GM18505 (cell line): ENCODE measurements around the gene HLA-DQB1.
"Not testable (repeated sequence)": the region's sequence is repeated elsewhere in the genome, so short reads cannot be mapped to it uniquely, and the experiment has no call there.

Experiments used
- ATAC-seq: cut with Tn5 transposase; IDR thresholded peaks from one replicate; pipeline ENCODE4 v1.9.1; 2021; ENCODE audit not compliant: unreplicated experiment
- POLR2A ChIP-seq: IDR thresholded peaks from 4 replicates; pipeline ENCODE4 v1.6.1; 2011; ENCODE audit warnings: borderline replicate concordance; ENCODE audit not compliant: insufficient read depth, insufficient read length; ENCODE audit errors: extremely low read depth

The HLA-DQB1 gene

DNA sequence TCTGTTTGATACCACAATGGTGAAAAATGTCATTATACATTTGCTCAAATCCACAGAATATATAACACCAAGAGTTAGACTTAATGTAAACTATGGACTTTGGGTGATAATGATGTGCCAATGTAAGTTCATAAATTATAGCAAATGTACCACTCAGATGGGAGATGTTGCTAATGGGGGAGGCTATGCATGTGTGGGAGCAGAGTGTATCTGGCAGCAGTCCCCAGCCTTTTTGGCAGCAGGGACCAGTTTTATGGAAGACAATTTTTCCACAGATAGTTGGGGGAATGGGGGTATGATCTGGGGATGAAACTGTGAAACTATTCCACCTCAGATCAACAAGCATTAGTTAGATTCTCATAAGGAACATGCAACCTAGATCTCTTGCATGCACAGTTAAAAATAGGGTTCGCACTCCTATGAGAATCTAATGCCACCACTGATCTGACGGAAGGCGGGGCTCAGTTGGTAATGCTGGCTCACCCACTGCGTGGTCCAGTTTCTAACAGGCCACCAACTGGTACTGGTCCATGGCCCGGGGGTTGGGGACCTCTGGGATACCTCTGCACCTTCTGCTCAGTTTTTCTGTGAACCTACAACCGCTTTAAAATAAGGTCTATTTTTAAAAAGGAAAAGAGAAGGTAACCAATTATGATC lies 21.3 kb downstream of the HLA-DQB1 start:
- peak; percentile 35 for TF ChIP-seq POLR2A
- ATAC-seq = no peak

- TF ChIP-seq POLR2A = peak; percentile 34
- ATAC-seq = no peak
Observed at GRCh38 chr6:32643904-32644303, 22.6 kb downstream of the HLA-DQB1 start.

DNA sequence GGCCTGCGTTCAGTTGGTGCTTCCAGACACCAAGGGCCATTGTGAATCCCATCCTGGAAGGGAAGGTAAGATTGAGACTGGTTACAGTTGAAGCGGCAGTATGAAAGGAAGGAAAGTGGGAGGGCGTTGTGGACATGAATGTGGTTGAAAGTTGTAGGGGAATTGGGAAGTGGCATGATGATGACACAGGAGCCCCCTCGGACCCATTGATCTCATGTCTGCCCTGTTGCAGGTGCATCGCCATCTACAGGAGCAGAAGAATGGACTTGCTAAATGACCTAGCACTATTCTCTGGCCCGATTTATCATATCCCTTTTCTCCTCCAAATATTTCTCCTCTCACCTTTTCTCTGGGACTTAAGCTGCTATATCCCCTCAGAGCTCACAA lies 23.7 kb downstream of the HLA-DQB1 start:
- ATAC-seq = no peak
- TF ChIP-seq POLR2A = peak; percentile 46

- ATAC-seq = not testable (repeated sequence)
Observed at GRCh38 chr6:32641785-32642719, 24.4 kb downstream of the HLA-DQB1 start.

DNA sequence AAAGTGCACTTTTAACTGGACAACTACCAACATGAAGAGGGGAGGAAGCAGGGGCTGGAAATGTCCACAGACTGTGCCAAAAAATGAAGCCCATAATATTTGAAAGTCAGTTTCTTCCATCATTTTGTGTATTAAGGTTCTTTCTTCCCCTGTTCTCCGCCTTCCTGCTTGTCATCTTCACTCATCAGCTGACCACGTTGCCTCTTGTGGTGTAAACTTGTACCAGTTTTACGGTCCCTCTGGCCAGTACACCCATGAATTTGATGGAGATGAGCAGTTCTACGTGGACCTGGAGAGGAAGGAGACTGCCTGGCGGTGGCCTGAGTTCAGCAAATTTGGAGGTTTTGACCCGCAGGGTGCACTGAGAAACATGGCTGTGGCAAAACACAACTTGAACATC lies 25.3 kb downstream of the HLA-DQB1 start:
- TF ChIP-seq POLR2A = no peak
- ATAC-seq = no peak

DNA sequence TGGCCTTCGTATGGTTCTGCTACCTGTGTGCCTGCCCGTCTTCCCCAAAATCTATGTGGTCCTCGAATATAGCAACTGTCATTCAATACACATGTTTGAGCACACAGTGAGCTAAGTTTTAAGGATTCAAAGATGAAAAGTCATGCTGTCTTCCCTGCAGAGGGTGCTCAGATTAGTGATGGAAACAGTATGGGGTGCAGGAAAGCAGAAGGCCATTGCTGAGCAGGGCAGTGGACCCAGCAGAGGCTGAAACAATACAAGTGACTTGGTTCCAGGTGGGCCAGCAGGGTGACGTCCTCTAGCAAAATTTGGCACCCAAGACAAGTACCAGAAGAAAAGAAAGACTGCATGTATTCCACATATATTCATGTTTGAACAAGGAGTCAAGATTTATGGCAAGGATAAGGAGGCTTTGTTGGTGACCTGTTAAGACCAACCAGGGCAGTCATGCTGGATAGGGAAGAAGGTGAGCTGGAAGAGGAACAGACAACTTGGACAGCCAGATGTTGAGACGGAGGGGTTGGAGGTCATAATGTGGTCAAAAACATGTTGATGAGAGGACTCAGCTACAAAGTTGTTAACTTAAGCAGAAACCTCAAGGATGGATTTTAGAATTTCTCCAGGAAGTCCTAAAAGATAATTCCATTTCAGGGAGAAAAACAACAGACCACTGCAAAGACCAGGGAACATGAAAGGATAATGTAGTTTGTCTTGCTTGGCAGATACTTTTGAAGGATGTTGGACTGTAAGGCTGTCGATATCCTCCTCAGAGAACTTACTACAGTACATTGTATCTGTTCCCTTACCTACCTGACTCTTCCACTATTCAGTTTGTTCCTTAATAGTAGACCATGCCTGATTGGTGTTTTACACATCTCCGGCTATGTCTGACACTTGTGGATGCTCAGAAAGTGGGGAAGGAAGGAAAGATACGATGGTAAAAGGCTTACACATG lies 26.7 kb downstream of the HLA-DQB1 start:
- peak; percentile 54 for TF ChIP-seq POLR2A
- no peak for ATAC-seq

GRCh38 chr6:32638532-32639219 lies 27.8 kb downstream of the HLA-DQB1 start:
- TF ChIP-seq POLR2A = peak; percentile 47
- ATAC-seq = no peak

DNA sequence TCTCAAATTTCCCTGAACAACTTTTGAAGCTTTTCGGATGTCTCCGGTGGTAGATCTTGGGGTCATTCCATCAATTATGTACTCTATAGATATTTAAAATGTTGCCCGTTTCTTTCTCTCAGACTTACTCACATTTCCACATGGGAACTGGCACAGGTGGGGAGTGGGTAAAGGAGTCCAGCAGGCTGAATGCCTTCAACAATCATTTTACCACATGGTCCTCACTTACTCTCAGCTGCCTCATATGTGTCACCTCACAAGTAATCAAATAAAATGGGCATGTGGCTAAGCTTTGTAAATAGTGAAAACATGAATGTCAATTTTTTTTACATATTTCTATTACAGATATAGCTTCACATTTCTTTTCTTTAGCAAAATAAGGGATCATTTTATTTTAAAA lies 28.6 kb downstream of the HLA-DQB1 start:
- TF ChIP-seq POLR2A = no peak
- no peak for ATAC-seq

GRCh38 chr6:32637219-32637880 lies 29.1 kb downstream of the HLA-DQB1 start, which contains the start of gene HLA-DQA1:
Gene HLA-DQA1, plus strand, starts transcription at chr6:32637406. Its CDS starts 53 bp downstream, at chr6:32637459.
- peak; percentile 97 for TF ChIP-seq POLR2A
- ATAC-seq = no peak

GRCh38 chr6:32635526-32636123 lies 30.8 kb downstream of the HLA-DQB1 start:
- TF ChIP-seq POLR2A = no peak
- no peak for ATAC-seq

GRCh38 chr6:32629793-32630192 lies 36.7 kb downstream of the HLA-DQB1 start:
- not testable (repeated sequence) for ATAC-seq

DNA sequence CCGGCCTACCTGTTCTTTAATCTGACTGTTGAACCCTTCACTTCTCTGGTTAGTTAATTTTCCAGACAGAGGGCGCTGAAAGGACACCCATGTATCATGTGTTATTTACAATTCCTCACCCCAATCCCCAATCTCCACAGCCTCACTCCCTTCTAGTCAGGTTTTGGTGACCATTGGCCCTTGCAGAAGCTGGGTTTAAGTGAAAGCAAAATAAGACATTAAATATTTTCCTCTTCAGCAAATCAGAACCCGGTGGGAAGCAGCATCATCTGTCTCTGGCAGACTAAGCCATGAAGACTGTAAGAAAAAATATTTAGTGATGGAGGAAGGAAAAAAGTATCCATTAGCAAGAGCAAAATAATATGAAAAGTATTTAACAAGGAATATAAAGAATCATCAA lies 38.6 kb downstream of the HLA-DQB1 start:
- no peak for ATAC-seq
- peak; percentile 40 for TF ChIP-seq POLR2A

GRCh38 chr6:32627249-32627648 lies 39.2 kb downstream of the HLA-DQB1 start:
- ATAC-seq = no peak
- peak; percentile 10 for TF ChIP-seq POLR2A
